CD4-positive, alpha-beta T cell (primary cell): Measurements from ENCODE around the gene OPCML. TPM values are rescaled to one million over a fixed set of nuclear protein-coding genes. Genes with fewer than 3 reads are reported as not detected.

Experiments
- ATAC-seq: fragments of 200-7000 bp; cut with Tn5 transposase; one replicate; pipeline ENCODE4 v1.10.0; 2022; ENCODE audit warnings: mild to moderate bottlenecking; ENCODE audit not compliant: poor library complexity
- CTCF ChIA-PET: fragments of 350-600 bp; sonication (Branson Sonifier 250); formaldehyde crosslinking; loops from one replicate; lab custom pipeline; 2021; ENCODE audit warnings: antibody characterized with exemption, inconsistent platforms; lab: Charles Lee
- POLR2A ChIA-PET: fragments of 350-600 bp; sonication (Branson Sonifier 250); formaldehyde crosslinking; loops from one replicate; lab custom pipeline; 2021; ENCODE audit warnings: antibody characterized with exemption, inconsistent platforms; lab: Charles Lee
- DNase-seq, 14 experiments: peaks; one replicate each; pipeline ENCODE4 v3.0.0-alpha.2; 2013 to 2020; ENCODE audit warnings: mixed read lengths in 2 of 14
- H3K27ac ChIP-seq, 2 donors: one replicate each; pipeline versions ENCODE4 v1.5.1 to v1.7.0; 2013; ENCODE audit warnings: low read length in 2 of 2, low read depth in 1 of 2, mild to moderate bottlenecking in 1 of 2
- H3K27me3 ChIP-seq, 2 experiments: 1 replicate in 1 of 2; 2 replicates in 1 of 2; pipeline versions ENCODE4 v1.6.1 to v1.7.0; 2013; ENCODE audit warnings: low read length in 2 of 2, control low read depth in 1 of 2, mild to moderate bottlenecking in 1 of 2, moderate library complexity in 1 of 2; ENCODE audit not compliant: insufficient read depth in 2 of 2, control insufficient read depth in 1 of 2
- H3K36me3 ChIP-seq: one replicate; pipeline ENCODE4 v1.6.1; 2013; ENCODE audit warnings: low read length, control low read depth; ENCODE audit not compliant: insufficient read depth
- H3K4me1 ChIP-seq: one replicate; pipeline ENCODE4 v1.6.1; 2013; ENCODE audit warnings: low read length, control low read depth; ENCODE audit not compliant: insufficient read depth
- H3K4me3 ChIP-seq: one replicate; pipeline ENCODE4 v1.5.1; 2013; ENCODE audit warnings: mild to moderate bottlenecking, low read length, moderate library complexity
- H3K9me3 ChIP-seq, 2 experiments: 1 replicate in 1 of 2; 2 replicates in 1 of 2; pipeline versions ENCODE4 v1.6.1 to v1.7.0; 2013; ENCODE audit warnings: low read length in 2 of 2, mild to moderate bottlenecking in 2 of 2, control low read depth in 1 of 2, moderate library complexity in 1 of 2; ENCODE audit not compliant: control insufficient read depth in 1 of 2, insufficient read depth in 1 of 2
- H3K27ac Mint-ChIP-seq: one replicate; pipeline ENCODE4 v1.8.0; 2020; ENCODE audit warnings: mixed read lengths
- H3K27me3 Mint-ChIP-seq: one replicate; pipeline ENCODE4 v1.8.0; 2021; ENCODE audit warnings: mixed read lengths
- H3K36me3 Mint-ChIP-seq: one replicate; pipeline ENCODE4 v1.8.0; 2021; ENCODE audit warnings: low read depth, mixed read lengths
- H3K4me1 Mint-ChIP-seq: one replicate; pipeline ENCODE4 v1.8.0; 2021; ENCODE audit warnings: low read depth, mixed read lengths
- H3K4me3 Mint-ChIP-seq: one replicate; pipeline ENCODE4 v1.8.0; 2020; ENCODE audit warnings: mild to moderate bottlenecking, mixed read lengths
- H3K9me3 Mint-ChIP-seq: one replicate; pipeline ENCODE4 v1.8.0; 2020; ENCODE audit warnings: mixed read lengths
- CTCF ChIP-seq: fragments of 200-600 bp; IDR thresholded peaks from one replicate; pipeline ENCODE4 v1.8.0; 2022; ENCODE audit warnings: antibody characterized with exemption, mild to moderate bottlenecking
- intact Hi-C, 2 experiments: fragments of 100-400 bp; cut with DNase I in 1 of 2; cut with micrococcal nuclease in 1 of 2; formaldehyde crosslinking; loops; one replicate each; pipeline versions ENCODE4 v1.15.1 to v1.9.0; 2023 to 2025; cut with DNase I, micrococcal nuclease
- total RNA-seq, 174 experiments: library from RNA in 2 of 174; stranded (reverse) in 2 of 174; gene quantifications; one replicate each; pipeline ENCODE4 v1.2.3 and lab custom pipeline; 2021 to 2026

OPCML gene
- total RNA-seq, 2 experiments from 2014 or later, result not detected

GRCh38 chr11:133382131-133382812 is 150.0 kb downstream of the OPCML start:
- DNase-seq (no peak), ATAC-seq (no peak)
- Histone ChIP-seq H3K4me1 (no peaks in the 10 kb centered on the region), H3K27me3 (peaks cover 0 to 5% of the 10 kb centered on the region in 2 experiments), H3K4me3 (no peak overlapping the region), H3K9me3 (peaks cover 0 to 10% of the 10 kb centered on the region in 2 experiments), H3K36me3 (no peaks in the 10 kb centered on the region), H3K27ac (no peak overlapping the region)
- H3K9me3 Mint-ChIP-seq, result no peaks in the 10 kb centered on the region
- no peak for TF ChIP-seq CTCF
- H3K27me3 Mint-ChIP-seq, result peaks cover 5% of the 10 kb centered on the region
- no peaks in the 10 kb centered on the region for H3K36me3 Mint-ChIP-seq
- ChIA-PET CTCF (no interaction called here), POLR2A (no interaction called here)
- no peak overlapping the region for H3K27ac Mint-ChIP-seq
- H3K4me3 Mint-ChIP-seq, result no peak overlapping the region
- H3K4me1 Mint-ChIP-seq, result no peaks in the 10 kb centered on the region
- intact Hi-C loops, result no loop called here

DNA sequence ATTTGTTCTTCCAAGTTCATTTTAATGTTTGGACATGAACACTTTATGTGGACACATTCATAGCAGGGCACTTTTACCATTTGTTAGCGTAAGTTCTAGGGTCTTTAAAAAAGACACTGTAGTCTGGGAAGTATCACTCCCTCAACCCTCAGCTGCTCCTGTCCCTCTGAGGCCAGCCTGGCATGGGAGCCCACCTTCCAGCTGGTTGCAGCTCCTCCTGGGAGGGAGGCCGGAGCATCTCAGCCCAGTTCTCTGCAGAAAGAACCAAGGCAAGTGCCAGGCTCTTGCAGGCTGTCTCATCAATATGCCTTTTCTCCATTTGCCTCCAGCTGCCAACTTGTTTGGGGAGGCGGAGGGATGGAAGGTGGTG is 150.6 kb downstream of the OPCML start:
- H3K27me3 ChIP-seq, result peaks cover 0 to 5% of the 10 kb centered on the region in 2 experiments
- ChIA-PET POLR2A (no interaction called here), CTCF (no interaction called here)
- DNase-seq (no peak), ATAC-seq (no peak)
- H3K4me1 ChIP-seq, result no peaks in the 10 kb centered on the region
- H3K4me3 ChIP-seq, result no peak overlapping the region
- no peak overlapping the region for H3K27ac Mint-ChIP-seq
- no peaks in the 10 kb centered on the region for H3K36me3 Mint-ChIP-seq
- peaks cover 0 to 10% of the 10 kb centered on the region in 2 experiments for H3K9me3 ChIP-seq
- no peaks in the 10 kb centered on the region for H3K9me3 Mint-ChIP-seq
- no peak overlapping the region for H3K4me3 Mint-ChIP-seq
- no peak overlapping the region for H3K27ac ChIP-seq
- H3K36me3 ChIP-seq, result no peaks in the 10 kb centered on the region
- peaks cover 5% of the 10 kb centered on the region for H3K27me3 Mint-ChIP-seq
- no peaks in the 10 kb centered on the region for H3K4me1 Mint-ChIP-seq
- intact Hi-C loops, result no loop called here
- TF ChIP-seq CTCF, result no peak

DNA sequence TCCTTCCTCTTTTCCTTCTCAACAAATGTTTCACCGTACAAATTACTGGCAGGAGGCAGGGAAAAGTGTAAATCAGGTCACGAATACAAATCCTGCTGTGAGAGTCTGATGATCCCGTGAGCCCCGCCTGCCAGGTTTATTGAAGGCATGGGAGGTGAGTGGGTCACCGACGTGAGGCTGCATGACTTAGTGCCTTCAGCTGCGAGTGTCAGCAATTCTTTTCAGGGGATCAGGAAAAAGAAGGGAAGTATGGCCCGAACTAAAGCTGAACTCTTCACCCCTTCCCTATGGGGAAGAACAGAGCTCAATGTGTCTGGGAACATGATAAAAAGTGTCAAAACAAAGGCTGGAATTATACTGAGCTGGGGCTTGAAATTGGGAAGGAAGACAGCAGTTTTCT is 166.2 kb downstream of the OPCML start:
- ATAC-seq, result no peak
- no peaks in the 10 kb centered on the region for H3K4me1 ChIP-seq
- Mint-ChIP-seq H3K36me3 (no peaks in the 10 kb centered on the region), H3K27ac (no peak overlapping the region), H3K27me3 (no peaks in the 10 kb centered on the region), H3K4me3 (no peak overlapping the region), H3K4me1 (no peaks in the 10 kb centered on the region), H3K9me3 (no peaks in the 10 kb centered on the region)
- no peak for DNase-seq
- H3K9me3 ChIP-seq, result peaks cover 0 to 23% of the 10 kb centered on the region in 2 experiments
- POLR2A ChIA-PET, result no interaction called here
- H3K27me3 ChIP-seq, result no peaks in the 10 kb centered on the region
- H3K4me3 ChIP-seq, result no peak overlapping the region
- TF ChIP-seq CTCF, result no peak
- intact Hi-C loops, result no loop called here
- no peaks in the 10 kb centered on the region for H3K36me3 ChIP-seq
- H3K27ac ChIP-seq, result no peak overlapping the region
- CTCF ChIA-PET, result no interaction called here
